HUDEP-2 (cell line): ENCODE data around the gene B3GALT6.
"Not testable (repeated sequence)": the region's sequence is repeated elsewhere in the genome, so short reads cannot be mapped to it uniquely, and the experiment has no call there.

Source experiments
- DNase-seq, 76 experiments: peaks; one replicate each; lab custom pipeline; 2025; ENCODE audit not compliant: unreplicated experiment in 76 of 76; lab: John Stamatoyannopoulos, UW

Gene B3GALT6

DNA sequence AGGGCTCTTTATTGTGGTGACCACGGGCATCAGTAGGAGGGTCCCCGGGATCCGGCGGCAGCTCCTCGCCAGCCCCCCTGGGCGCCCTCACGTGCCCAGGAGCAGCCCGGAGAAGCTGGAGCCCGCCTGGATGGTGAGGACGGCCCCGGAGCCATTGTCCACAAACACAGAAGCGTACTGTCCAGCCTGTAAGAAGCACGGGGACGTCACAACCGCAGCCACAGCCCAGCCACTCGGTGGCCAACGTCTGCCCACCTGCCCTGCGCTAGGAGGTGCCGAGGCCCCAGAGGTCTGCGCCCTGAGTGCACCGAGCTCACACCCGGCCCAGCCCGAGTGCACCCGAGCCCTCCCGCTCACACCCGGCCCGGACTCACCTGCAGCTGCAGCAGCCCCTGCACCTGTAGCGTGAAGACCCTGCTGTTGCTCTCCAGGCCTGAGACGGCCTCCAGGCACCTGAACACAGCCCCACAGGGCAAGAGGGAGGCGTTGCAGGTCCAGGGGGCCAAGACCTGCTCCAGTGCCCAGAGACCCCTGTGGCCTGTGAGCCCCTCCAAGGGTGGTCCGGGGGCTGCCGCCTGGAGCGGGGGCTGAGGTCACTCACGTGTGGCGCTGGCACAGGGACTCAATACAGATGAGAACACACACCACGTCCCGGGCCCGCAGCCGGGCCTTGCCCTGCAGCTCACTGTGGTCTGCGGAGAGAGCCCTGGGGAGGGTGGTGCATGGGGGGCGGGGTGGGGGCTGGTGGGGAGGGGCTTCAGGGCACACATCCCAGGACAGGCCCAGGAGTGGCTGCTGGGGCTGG, 10.6 kb downstream of the B3GALT6 start:
- DNase-seq, result no peak

DNA sequence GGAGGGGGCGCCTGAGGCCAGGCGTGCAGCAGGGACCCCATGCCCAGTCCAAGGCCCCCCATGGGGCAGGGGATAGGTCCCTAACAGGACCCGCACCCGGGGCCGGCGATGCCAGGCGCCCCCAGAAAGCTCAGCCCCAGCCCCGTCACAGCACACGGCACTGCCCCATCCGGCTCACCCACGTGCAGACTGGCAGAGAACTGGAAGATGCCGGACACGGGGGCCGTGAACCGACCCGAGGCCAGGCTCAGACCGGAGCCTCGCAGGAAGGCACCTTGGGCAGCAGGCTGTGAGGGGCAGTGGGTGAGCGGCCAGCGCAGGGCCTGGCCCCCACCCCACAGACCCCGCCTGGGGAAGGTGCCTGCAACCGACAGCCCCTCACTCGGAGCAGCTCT, 11.2 kb downstream of the B3GALT6 start:
- no peak for DNase-seq

DNA sequence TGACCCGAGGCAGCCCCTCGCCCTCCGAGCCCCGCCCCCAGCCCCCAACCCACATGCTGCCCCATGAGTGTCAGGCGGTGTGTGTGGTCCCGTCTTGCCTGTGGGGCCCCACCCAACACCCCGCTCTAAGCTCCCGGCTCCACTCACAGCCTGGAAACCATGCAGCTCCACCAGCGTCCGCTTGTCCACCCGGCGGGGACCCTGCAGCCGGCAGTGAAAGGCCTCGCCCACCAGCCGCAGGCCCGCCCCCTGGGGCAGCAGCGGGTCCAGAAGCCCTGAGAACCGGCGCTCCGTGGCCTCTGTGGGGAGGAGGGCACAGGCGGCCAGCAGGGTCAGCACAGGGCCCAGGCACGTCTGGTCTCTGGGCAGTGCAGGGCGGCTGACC, 11.8 kb downstream of the B3GALT6 start:
- DNase-seq, result no peak

DNA sequence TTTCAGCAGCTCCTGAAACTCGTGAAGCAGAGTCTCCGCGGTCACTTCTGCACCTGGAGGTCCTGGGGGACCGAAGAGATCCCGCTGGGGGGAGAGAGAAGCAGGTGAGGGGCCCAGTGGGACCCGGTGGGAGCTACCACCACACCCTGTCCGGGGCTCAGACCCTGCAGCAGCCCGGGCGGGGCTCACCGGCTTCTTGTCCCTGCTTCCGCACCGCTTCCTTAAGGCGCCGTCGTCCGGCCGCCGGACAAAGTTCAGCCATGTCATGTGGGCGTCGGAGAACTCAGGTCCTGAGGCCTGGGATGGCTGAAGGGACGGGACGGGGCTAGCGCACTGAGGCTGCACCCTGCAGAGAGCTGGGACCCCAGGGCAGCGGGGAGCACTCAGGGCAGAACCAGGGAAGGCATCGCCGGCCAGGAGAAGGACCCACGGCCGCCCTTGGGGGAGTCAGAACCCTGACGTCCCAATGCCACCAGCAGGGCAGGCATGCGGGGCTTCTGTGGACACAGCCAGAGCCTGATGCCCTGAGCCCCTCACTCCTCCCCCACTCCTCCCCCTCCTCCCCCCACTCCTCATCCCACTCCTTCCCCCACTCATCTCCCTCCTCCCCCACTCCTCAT, 12.3 kb downstream of the B3GALT6 start:
- DNase-seq, result no peak

DNA sequence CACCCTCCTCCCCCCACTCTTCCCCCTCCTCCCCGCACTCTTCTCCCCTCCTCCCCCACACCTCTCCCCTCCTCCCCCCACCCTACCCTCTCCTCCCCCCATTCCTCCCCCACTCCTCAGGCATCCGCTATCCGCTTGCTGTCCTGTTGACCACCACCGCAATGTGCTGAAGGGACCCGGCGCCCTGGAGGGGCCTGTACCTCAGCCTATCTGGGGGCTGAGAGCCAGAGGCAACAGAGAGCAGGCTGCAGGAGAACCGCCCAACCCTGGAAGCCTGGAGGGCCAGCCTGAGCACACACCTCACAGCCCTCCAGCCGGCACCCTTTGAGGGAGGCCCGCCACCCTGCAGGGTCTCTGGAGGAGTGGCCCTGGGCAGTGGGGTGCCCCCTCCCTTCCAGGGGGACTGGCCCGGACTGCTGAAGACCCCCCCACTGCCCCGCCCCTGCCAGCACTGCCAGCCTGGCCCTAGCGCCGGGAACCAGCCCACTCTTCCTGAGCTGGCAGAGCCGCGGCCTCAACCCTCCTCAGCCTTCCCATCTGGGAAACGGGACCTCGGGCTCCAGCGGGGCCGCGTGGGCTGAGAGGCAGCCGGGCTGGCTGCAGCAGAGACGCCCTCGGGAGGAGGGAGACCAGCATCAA, 13.3 kb downstream of the B3GALT6 start:
- no peak for DNase-seq

DNA sequence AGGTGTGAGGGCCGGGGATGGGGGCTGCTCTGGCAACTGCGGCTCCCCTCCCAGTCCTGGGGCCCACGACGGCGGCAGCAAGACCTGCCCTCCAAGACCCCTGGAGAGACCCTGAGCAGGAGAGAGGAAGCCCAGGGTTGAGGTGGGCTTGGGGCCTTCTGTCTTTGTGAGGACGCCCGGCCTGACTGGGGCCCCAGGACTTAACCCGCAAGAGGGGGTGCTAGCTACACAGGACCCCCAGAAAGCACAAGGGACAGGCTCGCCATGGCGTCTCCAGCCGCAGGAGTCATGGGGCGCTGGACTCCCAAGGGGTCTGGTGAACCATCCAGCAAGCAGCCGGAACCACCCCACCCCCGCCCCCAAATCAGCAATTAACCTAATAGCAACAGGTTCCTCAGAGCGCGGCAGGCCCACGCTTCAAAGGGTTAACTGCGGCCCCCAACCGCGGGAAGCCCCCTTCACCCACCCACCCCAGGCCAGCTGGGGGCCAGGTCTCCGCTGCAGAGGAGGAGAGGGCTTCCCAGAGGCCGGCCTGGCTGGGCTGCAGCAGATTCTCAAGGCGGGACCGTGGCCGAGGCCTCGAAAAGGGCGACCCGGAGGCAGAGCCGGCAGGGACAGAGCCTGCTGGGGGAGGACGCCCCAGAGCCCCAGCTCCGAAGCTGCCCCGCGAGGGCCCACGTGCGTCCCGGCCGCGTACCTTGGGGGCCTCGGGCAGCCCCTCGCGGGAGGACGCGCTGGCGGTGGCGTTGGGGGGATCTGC, 14.0 kb downstream of the B3GALT6 start:
- DNase-seq, result no peak

DNA sequence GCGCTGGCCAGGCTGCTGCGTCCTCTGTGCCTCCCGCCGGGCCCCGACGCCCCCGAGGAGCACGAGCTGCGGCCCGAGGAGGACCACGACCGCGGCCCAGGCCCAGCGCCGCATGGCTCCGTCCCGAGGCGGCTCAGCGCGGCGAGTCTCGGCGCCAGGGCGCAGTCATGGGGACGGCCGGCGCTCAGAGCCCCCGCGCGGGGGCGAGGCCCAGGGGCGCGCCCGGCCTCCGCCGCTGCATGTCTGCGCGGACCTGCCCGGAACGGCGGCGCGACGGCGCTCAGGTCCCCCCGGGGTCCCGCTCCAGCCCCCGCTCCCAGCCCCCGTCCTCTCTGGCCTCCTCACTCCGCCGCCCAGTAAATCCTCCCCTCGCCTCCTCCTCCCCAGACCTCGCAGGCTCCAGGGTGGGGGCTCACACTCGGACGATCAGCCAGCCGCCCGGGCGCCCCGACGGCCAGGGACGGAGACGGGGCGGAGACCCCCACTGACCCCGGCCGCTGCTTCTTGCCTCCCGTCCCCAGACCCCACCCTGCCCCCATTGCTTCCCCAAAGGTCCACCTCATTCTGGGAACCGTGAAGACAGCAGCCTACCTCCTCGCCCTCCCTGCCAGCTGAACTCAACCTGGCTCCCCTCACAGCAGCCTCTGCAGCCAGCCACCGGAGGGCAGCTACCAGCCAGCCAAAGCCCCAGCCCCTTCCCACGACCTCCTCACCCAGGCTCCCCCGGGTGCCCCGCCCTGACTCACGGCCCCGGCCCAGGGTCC, 14.7 kb downstream of the B3GALT6 start, which contains the start of gene C1QTNF12:
Gene C1QTNF12 (minus strand): TSS at position 146 of the 764 bp plus-strand sequence. CDS start 32 bp downstream, at position 114.
- DNase-seq, result no peak

DNA sequence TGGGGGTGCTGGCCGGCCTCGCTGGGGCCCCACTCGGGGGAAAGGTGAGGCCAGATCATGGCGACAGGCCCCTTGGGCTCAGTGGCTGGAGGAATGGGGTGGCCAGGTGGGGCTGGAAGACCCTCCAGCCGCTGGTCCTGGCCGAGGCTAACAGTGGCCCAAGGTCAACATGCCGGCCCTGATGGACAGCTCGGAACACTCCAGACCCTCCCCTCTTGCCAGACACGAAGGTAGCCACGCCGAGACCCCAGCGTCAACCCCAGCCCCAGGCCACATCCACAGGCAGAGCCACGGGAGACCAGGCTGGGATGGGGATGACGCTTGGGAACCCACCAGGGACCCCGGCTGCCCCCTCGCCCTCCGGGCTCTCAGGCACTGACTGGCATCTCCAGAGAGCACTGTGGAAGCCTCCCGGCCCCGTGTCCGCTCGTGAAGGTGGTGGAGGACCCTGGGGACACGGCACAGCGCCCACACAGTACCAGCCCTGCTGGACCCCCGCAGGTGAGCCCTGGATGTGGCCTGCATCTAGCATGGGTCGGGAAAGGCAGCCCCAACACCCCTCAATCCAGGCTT, 15.4 kb downstream of the B3GALT6 start:
- DNase-seq, result no peak

DNA sequence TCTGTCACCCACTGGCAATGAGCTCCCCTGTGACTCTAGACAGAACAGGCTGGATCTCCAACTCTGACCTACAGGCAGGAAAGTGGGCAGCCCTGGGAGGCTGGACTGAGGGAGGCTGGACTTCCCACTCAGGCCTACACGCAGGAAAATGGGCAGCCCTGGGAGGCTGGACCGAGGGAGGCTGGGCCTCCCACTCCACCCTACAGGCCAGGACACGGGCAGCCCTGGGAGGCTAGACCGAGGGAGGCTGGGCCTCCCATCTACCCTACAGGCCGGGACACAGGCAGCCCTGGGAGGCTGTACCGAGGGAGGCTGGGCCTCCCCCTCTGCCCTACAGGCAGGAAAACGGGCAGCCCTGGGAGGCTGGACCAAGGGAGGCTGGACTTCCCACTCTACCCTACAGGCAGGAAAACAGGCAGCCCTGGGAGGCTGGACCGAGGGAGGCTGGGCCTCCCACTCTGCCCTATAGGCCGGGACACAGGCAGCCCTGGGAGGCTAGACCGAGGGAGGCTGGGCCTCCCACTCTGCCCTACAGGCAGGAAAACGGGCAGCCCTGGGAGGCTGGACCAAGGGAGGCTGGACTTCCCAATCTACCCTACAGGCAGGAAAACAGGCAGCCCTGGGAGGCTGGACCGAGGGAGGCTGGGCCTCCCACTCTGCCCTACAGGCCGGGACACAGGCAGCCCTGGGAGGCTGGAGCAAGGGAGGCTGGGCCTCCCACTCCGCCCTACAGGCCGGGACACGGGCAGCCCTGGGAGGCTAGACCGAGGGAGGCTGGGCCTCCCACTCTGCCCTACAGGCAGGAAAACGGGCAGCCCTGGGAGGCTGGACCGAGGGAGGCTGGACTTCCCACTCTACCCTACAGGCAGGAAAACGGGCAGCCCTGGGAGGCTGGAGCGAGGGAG, 16.2 kb downstream of the B3GALT6 start:
- not testable (repeated sequence) for DNase-seq

DNA sequence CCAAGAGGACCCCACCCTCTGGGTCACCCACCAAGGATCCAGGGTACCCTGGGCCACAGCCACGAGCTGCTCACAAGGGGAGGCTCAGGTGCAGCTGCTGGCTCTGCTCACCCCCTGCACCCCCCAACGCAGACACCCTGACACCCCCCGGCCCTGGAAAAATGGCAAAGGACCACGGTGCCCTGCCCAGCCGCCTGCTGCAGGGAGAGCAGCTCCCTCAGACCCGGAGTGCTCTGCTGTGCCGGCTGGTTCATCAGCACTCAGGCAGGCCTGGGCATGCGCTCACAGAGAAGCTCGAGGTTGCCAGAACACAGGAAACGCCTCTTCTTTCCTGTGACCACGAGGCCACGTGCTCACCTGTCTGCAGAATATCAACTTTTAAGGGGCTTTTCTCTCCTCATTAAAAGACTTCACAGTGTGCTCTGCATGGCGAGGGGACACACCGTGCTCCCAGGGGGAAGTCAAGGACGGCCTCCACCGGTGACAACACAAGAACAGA, 18.8 kb downstream of the B3GALT6 start:
- DNase-seq, result no peak

DNA sequence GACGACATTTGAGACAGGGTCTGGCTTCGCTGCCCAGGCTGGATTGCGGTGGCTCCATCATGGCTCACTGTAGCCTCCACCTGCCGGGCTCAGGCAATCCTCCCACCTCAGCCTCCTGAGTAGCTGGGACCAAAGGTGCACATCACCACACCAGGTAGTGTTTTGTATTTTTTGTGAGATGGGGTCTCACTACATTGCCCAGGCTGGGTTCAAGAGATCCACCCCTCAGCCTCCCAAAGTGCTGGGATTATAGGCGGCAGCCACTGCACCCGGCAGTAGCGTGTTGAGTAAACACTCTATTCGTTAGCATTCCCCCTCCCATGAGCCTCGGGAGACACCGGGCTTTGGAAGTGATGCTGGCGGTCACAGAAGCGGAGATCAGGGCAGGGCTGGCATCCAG, 21.3 kb downstream of the B3GALT6 start:
- DNase-seq, result no peak

DNA sequence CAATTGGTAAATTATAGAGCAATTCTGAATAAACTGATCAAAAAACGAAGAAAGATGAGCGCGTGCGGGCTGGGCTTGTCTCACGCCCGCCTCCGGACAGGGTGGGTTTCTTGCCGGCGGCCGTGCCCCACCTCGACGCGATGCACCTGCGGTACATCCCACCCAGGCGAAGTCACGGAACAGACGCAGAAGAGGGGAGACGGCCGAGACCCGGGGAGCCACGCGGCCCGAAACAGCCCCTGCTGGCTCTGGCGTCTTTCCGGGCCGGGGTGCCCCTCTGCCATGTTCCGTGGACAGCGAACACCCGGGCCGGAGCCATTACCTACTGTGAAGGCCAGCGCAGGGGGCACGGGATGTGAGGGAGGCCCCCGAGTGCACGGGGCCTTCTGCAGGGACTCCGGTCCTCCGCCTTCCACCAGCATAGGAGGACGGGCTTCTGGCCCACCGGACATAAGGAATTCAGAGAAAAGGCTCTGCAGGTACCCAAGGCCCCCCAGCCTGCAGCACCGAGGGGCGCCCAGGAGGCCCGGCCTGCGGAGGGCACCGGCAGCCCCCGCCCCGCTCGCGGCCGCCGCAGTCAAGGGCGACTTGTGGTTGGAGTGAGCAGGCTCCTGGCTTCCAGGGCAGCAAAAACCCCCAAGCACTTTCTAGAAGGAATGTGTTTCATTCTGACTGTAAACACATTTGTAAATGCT, 22.1 kb downstream of the B3GALT6 start:
- DNase-seq, result no peak

DNA sequence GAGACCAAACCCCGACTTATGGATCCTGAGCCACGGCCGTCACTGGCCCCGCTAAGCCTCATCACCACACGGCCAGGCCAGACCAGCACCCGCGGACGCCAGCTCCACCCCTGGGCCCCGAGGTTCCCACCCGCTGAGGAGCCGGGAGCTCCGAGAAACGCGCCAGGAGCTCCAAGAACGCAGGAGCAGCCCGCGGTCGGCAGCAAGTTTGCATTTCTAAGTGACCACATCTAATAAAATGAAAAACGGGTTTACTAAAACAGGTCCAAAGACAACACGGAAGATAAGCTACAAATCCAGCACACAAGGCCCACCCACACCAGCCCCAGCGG, 22.6 kb downstream of the B3GALT6 start:
- DNase-seq, result no peak

DNA sequence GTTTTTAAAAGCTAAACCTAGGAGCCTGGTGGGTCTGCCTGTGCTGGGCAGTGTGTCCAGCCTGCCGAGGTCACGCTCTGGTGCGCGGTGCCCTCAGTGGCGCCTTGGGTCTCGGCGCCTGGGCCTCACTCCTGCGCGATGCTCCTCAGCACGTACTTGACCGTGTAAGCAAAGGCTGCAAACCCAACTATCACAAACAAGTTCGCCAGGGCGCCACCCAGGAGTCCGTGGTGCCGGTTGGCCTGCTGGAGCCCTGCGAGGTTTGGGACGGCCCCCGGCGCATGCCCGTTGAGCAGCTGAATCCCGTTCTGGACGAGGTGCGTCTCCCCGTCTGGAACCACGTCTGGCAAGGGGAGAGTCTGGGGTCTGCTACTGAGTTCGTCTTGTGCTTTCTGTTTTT, 23.0 kb downstream of the B3GALT6 start:
- no peak for DNase-seq

DNA sequence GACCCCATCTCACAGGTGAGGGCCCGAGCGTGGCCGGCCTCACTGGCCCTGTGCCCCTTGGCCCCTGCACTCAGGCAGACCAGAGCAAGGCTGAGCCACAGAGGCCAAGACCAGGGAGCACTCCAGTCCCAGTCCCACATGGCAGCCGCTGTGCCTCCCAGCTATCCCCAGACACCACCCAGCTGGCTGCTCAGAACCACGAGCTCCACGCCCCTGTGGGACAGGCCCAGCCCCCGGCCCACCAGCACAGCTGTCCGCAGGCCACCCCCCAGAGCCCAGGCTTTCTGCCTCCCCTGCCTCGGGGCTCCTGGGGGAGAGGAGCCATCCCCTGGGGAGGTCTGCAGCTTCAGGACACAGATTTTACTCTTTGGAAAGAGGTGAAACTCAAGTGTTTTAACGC, 23.6 kb downstream of the B3GALT6 start:
- no peak for DNase-seq

DNA sequence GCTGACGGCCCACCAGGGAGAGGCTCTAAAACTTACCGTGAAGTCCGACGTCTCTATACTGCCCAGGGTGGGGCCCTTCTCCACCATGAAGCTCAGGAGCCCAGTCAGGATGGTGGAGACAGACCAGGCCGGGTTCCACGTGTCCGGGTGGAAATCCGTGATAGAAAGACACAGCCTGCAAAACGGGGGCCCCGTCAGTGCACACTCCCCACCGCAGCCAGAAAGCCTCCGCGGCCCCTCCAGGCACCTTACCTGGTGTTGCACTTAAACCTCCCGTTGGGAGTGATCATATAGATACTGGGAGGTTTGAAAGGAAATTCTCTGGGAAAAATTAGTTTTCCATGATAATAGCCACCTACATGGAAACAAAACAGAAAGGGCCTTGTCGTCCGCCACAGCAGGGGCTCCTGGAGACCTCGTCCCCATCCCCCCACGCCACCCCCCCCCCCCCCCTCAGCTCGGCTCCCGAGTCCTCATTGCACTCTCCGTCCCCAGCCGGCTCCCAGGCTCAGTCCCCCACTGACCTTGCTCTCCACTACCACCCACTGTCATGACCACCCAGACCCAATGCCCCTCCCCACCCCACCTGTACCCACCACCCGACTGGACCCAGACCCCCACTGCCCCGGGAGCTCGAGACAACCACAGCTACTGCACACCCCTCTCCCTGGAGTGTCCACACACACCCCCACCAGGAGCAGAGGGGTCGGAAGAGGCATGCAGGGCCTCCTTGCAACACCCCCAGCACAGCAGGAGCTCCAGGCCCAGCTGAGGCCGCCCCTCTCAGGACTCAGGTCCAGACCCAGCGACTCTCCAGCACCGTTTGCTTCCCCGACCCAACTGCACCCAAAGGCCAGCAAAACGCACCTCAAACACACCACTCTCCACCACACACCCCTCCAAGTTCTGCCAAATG, 25.2 kb downstream of the B3GALT6 start:
- DNase-seq, result no peak

DNA sequence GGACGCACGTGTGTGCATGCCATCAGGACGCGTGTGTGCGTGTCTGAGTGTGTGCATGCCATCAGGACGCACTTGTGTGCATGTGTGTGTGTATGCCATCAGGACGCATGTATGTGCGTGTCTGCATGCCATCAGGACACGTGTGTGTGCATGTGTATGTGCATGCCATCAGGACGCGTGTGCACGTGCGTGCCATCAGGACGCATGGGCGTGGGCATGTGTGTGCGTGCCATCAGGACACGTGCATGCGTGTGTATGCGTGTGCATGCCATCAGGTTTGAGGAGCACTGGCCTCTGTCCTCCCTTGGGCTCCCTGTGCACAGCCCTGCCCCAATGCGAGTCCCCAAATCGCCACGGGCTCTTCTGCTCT, 27.1 kb downstream of the B3GALT6 start:
- no peak for DNase-seq
